Kidney (tissue), 14 donors: ENCODE data around the gene NSUN6. TPM values are rescaled to one million over a fixed set of nuclear protein-coding genes. Genes with fewer than 3 reads are reported as not detected.

Experiments used
- DNase-seq, 5 donors: peaks; one replicate each; pipeline ENCODE4 v3.0.0-alpha.2; 2013 to 2020
- FAIRE-seq: peaks from 2 replicates; lab custom pipeline; 2012; peaks lifted over from hg19 to GRCh38; lab: Jason Lieb, UNC
- H3K27ac ChIP-seq, 2 donors: one replicate each; pipeline ENCODE4 v1.7.0; 2013; ENCODE audit warnings: low read depth in 2 of 2, low read length in 2 of 2, inconsistent platforms in 1 of 2
- H3K27me3 ChIP-seq: one replicate; pipeline ENCODE4 v1.7.1; 2013; ENCODE audit warnings: low read length, inconsistent platforms; ENCODE audit not compliant: control insufficient read depth, insufficient read depth
- H3K36me3 ChIP-seq, 3 donors: one replicate each; pipeline versions ENCODE4 v1.7.0 to v1.7.1; 2013; ENCODE audit warnings: low read length in 3 of 3, control low read depth in 1 of 3, inconsistent platforms in 1 of 3; ENCODE audit not compliant: insufficient read depth in 3 of 3, control insufficient read depth in 2 of 3
- H3K4me1 ChIP-seq, 3 donors: one replicate each; pipeline versions ENCODE4 v1.7.0 to v1.7.1; 2013; ENCODE audit warnings: low read length in 3 of 3, inconsistent platforms in 1 of 3, low read depth in 1 of 3; ENCODE audit not compliant: control insufficient read depth in 2 of 3, insufficient read depth in 2 of 3
- H3K4me3 ChIP-seq, 3 donors: one replicate each; pipeline versions ENCODE4 v1.7.0 to v1.8.1; 2013; ENCODE audit warnings: low read length in 3 of 3, control low read depth in 1 of 3, inconsistent platforms in 1 of 3
- H3K9ac ChIP-seq, 3 donors: one replicate each; pipeline versions ENCODE4 v1.7.0 to v1.7.1; 2013; ENCODE audit warnings: low read length in 3 of 3, control low read depth in 1 of 3, inconsistent platforms in 1 of 3
- H3K9me3 ChIP-seq, 3 donors: one replicate each; pipeline versions ENCODE4 v1.7.0 to v1.7.1; 2013; ENCODE audit warnings: low read length in 3 of 3, control low read depth in 1 of 3, inconsistent platforms in 1 of 3; ENCODE audit not compliant: control insufficient read depth in 2 of 3, insufficient read depth in 1 of 3
- intact Hi-C: fragments of 100-400 bp; cut with DNase I; formaldehyde crosslinking; loops from one replicate; pipeline ENCODE4 v1.11.1; 2022
- polyA plus RNA-seq: library from polyadenylated mRNA; stranded (reverse); fragments of 350-450 nt; fragmentation: Illumina TruSeq; extraction: RNeasy Lipid Tissue Mini Kit (QIAGEN cat#74804); gene quantifications from one replicate; pipeline ENCODE4 v1.2.3, GENCODE V29; 2014; ENCODE audit warnings: low read depth, low replicate concordance; ENCODE audit not compliant: insufficient read depth
- total RNA-seq: library from RNA; stranded (reverse); fragmentation: NEBNext Ultra II Directional; extraction: Animal tissue kit (Norgen Biotek cat#: 25700); gene quantifications from one replicate; pipeline ENCODE4 v1.2.1, GENCODE V29; 2021
- TF ChIP-seq, protein P1 (sequence below): IDR thresholded peaks from 3 replicates; pipeline ENCODE4 v1.5.1; 2012; ENCODE audit warnings: mild to moderate bottlenecking, moderate library complexity, borderline replicate concordance; ENCODE audit not compliant: insufficient read depth; ENCODE audit errors: extremely low read depth
- donor health status: control.
- donor health status: control.
- donor health status: control.
- donor health status: control.
- donor health status: control.
- donor health status: DM: yes; HTN: yes; CAD: no.
- donor health status: Normal renal cell carcinoma (clear cell type).

Gene NSUN6
- total and polyA plus RNA-seq, 2 donors from 2014 or later: 6.3 to 19.3 TPM

- FAIRE-seq: no peak
Measured at GRCh38 chr10:18556522-18557147, 94.8 kb downstream of the NSUN6 start.

GRCh38 chr10:18554479-18554878 is 96.9 kb downstream of the NSUN6 start:
- Histone ChIP-seq H3K27me3 (no peaks in the 10 kb centered on the region), H3K4me3 (no peak overlapping the region), H3K9ac (no peak overlapping the region), H3K4me1 (no peaks in the 10 kb centered on the region), H3K9me3 (peaks cover 0 to 11% (median 2%) of the 10 kb centered on the region in 3 donors), H3K36me3 (peaks cover 8 to 13% (median 12%) of the 10 kb centered on the region in 3 donors), H3K27ac (no peak overlapping the region)
- FAIRE-seq (no peak), DNase-seq (no peak)
- intact Hi-C loops: no loop called here
- TF ChIP-seq, protein P1, sequence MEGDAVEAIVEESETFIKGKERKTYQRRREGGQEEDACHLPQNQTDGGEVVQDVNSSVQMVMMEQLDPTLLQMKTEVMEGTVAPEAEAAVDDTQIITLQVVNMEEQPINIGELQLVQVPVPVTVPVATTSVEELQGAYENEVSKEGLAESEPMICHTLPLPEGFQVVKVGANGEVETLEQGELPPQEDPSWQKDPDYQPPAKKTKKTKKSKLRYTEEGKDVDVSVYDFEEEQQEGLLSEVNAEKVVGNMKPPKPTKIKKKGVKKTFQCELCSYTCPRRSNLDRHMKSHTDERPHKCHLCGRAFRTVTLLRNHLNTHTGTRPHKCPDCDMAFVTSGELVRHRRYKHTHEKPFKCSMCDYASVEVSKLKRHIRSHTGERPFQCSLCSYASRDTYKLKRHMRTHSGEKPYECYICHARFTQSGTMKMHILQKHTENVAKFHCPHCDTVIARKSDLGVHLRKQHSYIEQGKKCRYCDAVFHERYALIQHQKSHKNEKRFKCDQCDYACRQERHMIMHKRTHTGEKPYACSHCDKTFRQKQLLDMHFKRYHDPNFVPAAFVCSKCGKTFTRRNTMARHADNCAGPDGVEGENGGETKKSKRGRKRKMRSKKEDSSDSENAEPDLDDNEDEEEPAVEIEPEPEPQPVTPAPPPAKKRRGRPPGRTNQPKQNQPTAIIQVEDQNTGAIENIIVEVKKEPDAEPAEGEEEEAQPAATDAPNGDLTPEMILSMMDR: no peak

More at GRCh38 chr10:18556522-18557147, 94.8 kb downstream of the NSUN6 start:
- TF ChIP-seq, protein P1: no peak
- Histone ChIP-seq H3K27me3 (no peaks in the 10 kb centered on the region), H3K9ac (no peak overlapping the region), H3K4me3 (no peak overlapping the region), H3K36me3 (peaks cover 10 to 23% (median 17%) of the 10 kb centered on the region in 3 donors), H3K27ac (no peak overlapping the region), H3K9me3 (peaks cover 0 to 16% (median 2%) of the 10 kb centered on the region in 3 donors), H3K4me1 (no peaks in the 10 kb centered on the region)
- DNase-seq: no peak
- intact Hi-C loops: no loop called here

DNA sequence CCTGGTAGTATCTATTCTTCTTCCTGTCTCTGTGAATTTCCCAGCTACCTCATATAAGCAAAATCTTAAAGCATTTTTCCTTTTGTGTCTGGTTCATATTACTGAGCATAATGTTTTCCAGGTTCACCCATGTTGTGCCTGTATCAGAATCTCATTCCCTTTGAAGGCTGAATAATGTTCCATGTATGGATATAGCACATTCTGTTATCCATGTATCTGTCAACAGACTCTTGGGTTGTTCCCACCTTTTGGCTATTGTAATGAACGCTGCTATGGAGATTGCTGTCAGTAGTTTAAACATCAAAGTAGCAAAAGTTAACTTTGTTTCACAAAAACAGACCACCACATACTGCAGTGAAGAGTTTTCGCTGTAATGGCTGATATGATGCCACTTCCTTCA is 99.9 kb downstream of the NSUN6 start:
- TF ChIP-seq, protein P1: no peak
- no peak for DNase-seq
- Histone ChIP-seq H3K36me3 (peaks cover 2 to 7% (median 6%) of the 10 kb centered on the region in 3 donors), H3K27me3 (no peaks in the 10 kb centered on the region), H3K27ac (no peak overlapping the region), H3K9ac (no peak overlapping the region), H3K9me3 (peaks cover 0 to 2% (median 0%) of the 10 kb centered on the region in 3 donors), H3K4me1 (no peaks in the 10 kb centered on the region), H3K4me3 (no peak overlapping the region)
- intact Hi-C loops: no loop called here
- FAIRE-seq: no peak

GRCh38 chr10:18549105-18549504 is 102.3 kb downstream of the NSUN6 start:
- Histone ChIP-seq H3K9ac (no peak overlapping the region), H3K4me1 (no peaks in the 10 kb centered on the region), H3K27me3 (no peaks in the 10 kb centered on the region), H3K9me3 (no peaks in the 10 kb centered on the region), H3K36me3 (peaks cover 0 to 3% (median 0%) of the 10 kb centered on the region in 3 donors), H3K27ac (no peak overlapping the region), H3K4me3 (no peak overlapping the region)
- TF ChIP-seq, protein P1: no peak
- intact Hi-C loops: no loop called here
- DNase-seq: no peak
- FAIRE-seq: no peak
